Activated naive CD8-positive, alpha-beta T cell treated with anti-CD3 and anti-CD28 coated beads for 36 hours (primary cell): Measurements from ENCODE around the gene ING3. TPM values are rescaled to one million over a fixed set of nuclear protein-coding genes. Genes with fewer than 3 reads are reported as not detected.
A peak's percentile ranks its signal among the peaks of the same experiment; 100 is the strongest.

ENCODE experiments used
- DNase-seq: peaks from one replicate; pipeline ENCODE4 v3.0.0; 2021
- H3K27ac Mint-ChIP-seq: one replicate; pipeline ENCODE4 v1.8.0; 2022; ENCODE audit warnings: mild to moderate bottlenecking, moderate library complexity, mixed read lengths
- H3K27me3 Mint-ChIP-seq: one replicate; pipeline ENCODE4 v1.8.0; 2022; ENCODE audit warnings: mild to moderate bottlenecking, mixed read lengths
- H3K36me3 Mint-ChIP-seq: one replicate; pipeline ENCODE4 v1.8.0; 2021; ENCODE audit warnings: mild to moderate bottlenecking, mixed read lengths
- H3K4me1 Mint-ChIP-seq: one replicate; pipeline ENCODE4 v1.8.0; 2021; ENCODE audit warnings: mixed read lengths
- H3K4me3 Mint-ChIP-seq: one replicate; pipeline ENCODE4 v1.8.0; 2022; ENCODE audit warnings: mild to moderate bottlenecking, moderate library complexity, mixed read lengths
- H3K9me3 Mint-ChIP-seq: one replicate; pipeline ENCODE4 v1.8.0; 2022; ENCODE audit warnings: mixed read lengths
- total RNA-seq, 2 experiments: library from RNA; stranded (reverse); gene quantifications; one replicate each; pipeline ENCODE4 v1.2.3, GENCODE V29; 2021

ING3 gene
- 10 to 100 TPM; 27.5 to 28.6 TPM for total RNA-seq

- peaks cover 26% of the 10 kb centered on the region for H3K4me1 Mint-ChIP-seq
- peak within 1 kb of the TSS; percentile 97 for H3K27ac Mint-ChIP-seq
Observed at GRCh38 chr7:120950539-120951308, at the start of gene ING3. Gene ING3, plus strand, starts transcription at chr7:120950777. Its CDS starts 120 bp downstream, at chr7:120950897.

GRCh38 chr7:120915314-120916105, 35.1 kb upstream of the ING3 start:
- DNase-seq: no peak
- peaks cover 2% of the 10 kb centered on the region for H3K36me3 Mint-ChIP-seq
- H3K27ac Mint-ChIP-seq: no peak overlapping the region
- peaks cover 3% of the 10 kb centered on the region for H3K9me3 Mint-ChIP-seq
- no peak overlapping the region for H3K4me3 Mint-ChIP-seq
- H3K27me3 Mint-ChIP-seq: peaks cover 10% of the 10 kb centered on the region
- no peaks in the 10 kb centered on the region for H3K4me1 Mint-ChIP-seq

More at GRCh38 chr7:120950539-120951308, at the start of gene ING3:
- Mint-ChIP-seq H3K4me3 (peak within 1 kb of the TSS; percentile 95), H3K27me3 (peaks cover 16% of the 10 kb centered on the region), H3K9me3 (no peaks in the 10 kb centered on the region), H3K36me3 (peaks cover 17% of the 10 kb centered on the region)
- peak; percentile 94 for DNase-seq

GRCh38 chr7:120916121-120916520, 34.5 kb upstream of the ING3 start:
- Mint-ChIP-seq H3K27ac (no peak overlapping the region), H3K27me3 (peaks cover 10% of the 10 kb centered on the region), H3K4me3 (no peak overlapping the region), H3K9me3 (peaks cover 3% of the 10 kb centered on the region), H3K4me1 (no peaks in the 10 kb centered on the region), H3K36me3 (peaks cover 2% of the 10 kb centered on the region)
- DNase-seq: no peak

GRCh38 chr7:120916538-120916937, 34.0 kb upstream of the ING3 start:
- Mint-ChIP-seq H3K27ac (no peak overlapping the region), H3K36me3 (peaks cover 2% of the 10 kb centered on the region)

GRCh38 chr7:120919466-120919865, 31.1 kb upstream of the ING3 start:
- no peaks in the 10 kb centered on the region for H3K4me1 Mint-ChIP-seq
- no peak for DNase-seq
- H3K9me3 Mint-ChIP-seq: no peaks in the 10 kb centered on the region
- peaks cover 4% of the 10 kb centered on the region for H3K27me3 Mint-ChIP-seq
- no peaks in the 10 kb centered on the region for H3K36me3 Mint-ChIP-seq
- no peak overlapping the region for H3K4me3 Mint-ChIP-seq
- H3K27ac Mint-ChIP-seq: no peak overlapping the region

More at GRCh38 chr7:120916538-120916937, 34.0 kb upstream of the ING3 start:
- H3K4me1 Mint-ChIP-seq: no peaks in the 10 kb centered on the region
- H3K9me3 Mint-ChIP-seq: peaks cover 3% of the 10 kb centered on the region
- H3K4me3 Mint-ChIP-seq: no peak overlapping the region
- no peak for DNase-seq
- H3K27me3 Mint-ChIP-seq: peaks cover 10% of the 10 kb centered on the region

- no peaks in the 10 kb centered on the region for H3K9me3 Mint-ChIP-seq
- no peaks in the 10 kb centered on the region for H3K4me1 Mint-ChIP-seq
- no peaks in the 10 kb centered on the region for H3K36me3 Mint-ChIP-seq
- peaks cover 8% of the 10 kb centered on the region for H3K27me3 Mint-ChIP-seq
- H3K27ac Mint-ChIP-seq: no peak overlapping the region
- H3K4me3 Mint-ChIP-seq: no peak overlapping the region
- no peak for DNase-seq
Observed at GRCh38 chr7:120920034-120920433, 30.5 kb upstream of the ING3 start.

- Mint-ChIP-seq H3K4me3 (no peak overlapping the region), H3K9me3 (no peaks in the 10 kb centered on the region), H3K36me3 (no peaks in the 10 kb centered on the region), H3K27ac (no peak overlapping the region), H3K4me1 (no peaks in the 10 kb centered on the region), H3K27me3 (peaks cover 11% of the 10 kb centered on the region)
- DNase-seq: no peak
Observed at GRCh38 chr7:120920591-120921274, 29.8 kb upstream of the ING3 start.

- peaks cover 12% of the 10 kb centered on the region for H3K27me3 Mint-ChIP-seq
Observed at GRCh38 chr7:120924837-120925236, 25.7 kb upstream of the ING3 start.

GRCh38 chr7:120925392-120925791, 25.2 kb upstream of the ING3 start:
- H3K4me3 Mint-ChIP-seq: no peak overlapping the region
- no peaks in the 10 kb centered on the region for H3K36me3 Mint-ChIP-seq
- no peaks in the 10 kb centered on the region for H3K4me1 Mint-ChIP-seq
- DNase-seq: no peak
- H3K9me3 Mint-ChIP-seq: no peaks in the 10 kb centered on the region
- no peak overlapping the region for H3K27ac Mint-ChIP-seq
- H3K27me3 Mint-ChIP-seq: peaks cover 17% of the 10 kb centered on the region

More at GRCh38 chr7:120924837-120925236, 25.7 kb upstream of the ING3 start:
- Mint-ChIP-seq H3K9me3 (no peaks in the 10 kb centered on the region), H3K4me1 (no peaks in the 10 kb centered on the region), H3K27ac (no peak overlapping the region), H3K4me3 (no peak overlapping the region), H3K36me3 (no peaks in the 10 kb centered on the region)
- DNase-seq: no peak

- H3K4me1 Mint-ChIP-seq: no peaks in the 10 kb centered on the region
- no peaks in the 10 kb centered on the region for H3K9me3 Mint-ChIP-seq
- H3K4me3 Mint-ChIP-seq: no peak overlapping the region
- H3K36me3 Mint-ChIP-seq: no peaks in the 10 kb centered on the region
- peaks cover 24% of the 10 kb centered on the region for H3K27me3 Mint-ChIP-seq
- H3K27ac Mint-ChIP-seq: no peak overlapping the region
- DNase-seq: no peak
Observed at GRCh38 chr7:120926943-120927346, 23.6 kb upstream of the ING3 start.

- Mint-ChIP-seq H3K27me3 (peaks cover 29% of the 10 kb centered on the region), H3K4me1 (no peaks in the 10 kb centered on the region), H3K4me3 (no peak overlapping the region), H3K36me3 (no peaks in the 10 kb centered on the region), H3K27ac (no peak overlapping the region), H3K9me3 (no peaks in the 10 kb centered on the region)
- no peak for DNase-seq
Observed at GRCh38 chr7:120927454-120928103, 23.0 kb upstream of the ING3 start.

GRCh38 chr7:120931243-120931642, 19.3 kb upstream of the ING3 start:
- no peak overlapping the region for H3K27ac Mint-ChIP-seq
- no peak overlapping the region for H3K4me3 Mint-ChIP-seq
- H3K9me3 Mint-ChIP-seq: no peaks in the 10 kb centered on the region
- no peaks in the 10 kb centered on the region for H3K36me3 Mint-ChIP-seq
- no peaks in the 10 kb centered on the region for H3K4me1 Mint-ChIP-seq
- DNase-seq: no peak
- peaks cover 29% of the 10 kb centered on the region for H3K27me3 Mint-ChIP-seq

- H3K4me3 Mint-ChIP-seq: no peak overlapping the region
- DNase-seq: no peak
- no peaks in the 10 kb centered on the region for H3K36me3 Mint-ChIP-seq
- H3K27me3 Mint-ChIP-seq: peaks cover 28% of the 10 kb centered on the region
- H3K27ac Mint-ChIP-seq: no peak overlapping the region
- H3K9me3 Mint-ChIP-seq: no peaks in the 10 kb centered on the region
- no peaks in the 10 kb centered on the region for H3K4me1 Mint-ChIP-seq
Observed at GRCh38 chr7:120933475-120933874, 17.1 kb upstream of the ING3 start.

- Mint-ChIP-seq H3K9me3 (no peaks in the 10 kb centered on the region), H3K4me1 (no peaks in the 10 kb centered on the region), H3K36me3 (no peaks in the 10 kb centered on the region), H3K4me3 (no peak overlapping the region), H3K27ac (no peak overlapping the region), H3K27me3 (peaks cover 7% of the 10 kb centered on the region)
- DNase-seq: no peak
Observed at GRCh38 chr7:120939345-120939744, 11.2 kb upstream of the ING3 start.

- no peak for DNase-seq
Observed at GRCh38 chr7:120941064-120941463, 9.5 kb upstream of the ING3 start.

More at GRCh38 chr7:120941064-120941463, 9.5 kb upstream of the ING3 start:
- Mint-ChIP-seq H3K36me3 (no peaks in the 10 kb centered on the region), H3K4me1 (no peaks in the 10 kb centered on the region), H3K9me3 (no peaks in the 10 kb centered on the region), H3K27me3 (peaks cover 7% of the 10 kb centered on the region), H3K27ac (no peak overlapping the region), H3K4me3 (no peak overlapping the region)
